ENCODE data around the gene SLC22A4. TPM values are rescaled to one million over a fixed set of nuclear protein-coding genes. Genes with fewer than 3 reads are reported as not detected.

The SLC22A4 gene
- total and polyA plus RNA-seq, 2 experiments from 2014 or later = 1.4 to 3.3 TPM

GRCh38 chr5:132392978-132393825 is 99.0 kb downstream of the SLC22A4 start:
- Histone ChIP-seq H3K36me3 (replicated peaks; ENCODE audit: insufficient read depth, low read depth) (no peaks in the 10 kb centered on the region), H4K20me1 (ENCODE audit: insufficient read depth, poor library complexity, severe bottlenecking) (no peaks in the 10 kb centered on the region), H3K4me3 (no peak overlapping the region), H3K4me1 (ENCODE audit: insufficient read depth) (peaks cover 19% of the 10 kb centered on the region), H3K9me2 (replicated peaks; ENCODE audit: insufficient read depth) (no peaks in the 10 kb centered on the region), H3K27ac (no peak overlapping the region), H3K9me3 (ENCODE audit: low read depth) (no peaks in the 10 kb centered on the region), H2AFZ (no peak overlapping the region), H3K79me2 (no peaks in the 10 kb centered on the region), H3K27me3 (no peaks in the 10 kb centered on the region), H3K4me2 (no peak overlapping the region)
- TF ChIP-seq EZH2phosphoT487 (IDR thresholded peaks at IDR 0.05; ENCODE audit: low read depth, severe bottlenecking, unreplicated experiment) (no peak), EZH2 (IDR thresholded peaks at IDR 0.05; ENCODE audit: borderline replicate concordance) (no peak), CTCF (IDR thresholded peaks at IDR 0.05; ENCODE audit: poor library complexity) (no peak)
- no peak for DNase-seq (ENCODE audit: low spot score)
- WGBS (ENCODE audit: low lambda C conversion rate, missing lambda C conversion rate) = 93% methylated on average over 6 of the region's 6 CpGs

Small RNA genes within 50 kb of the gene (microRNA-seq; reads per million reads assigned to microRNA genes)
- gene MIR3936 = 2.7 reads per million

Small RNA genes within 50 kb of the gene (small RNA-seq; reads per million reads assigned to genes)
- 0.12 reads per million for gene MIR3936

Other genes starting within 250 kb of the SLC22A4 start
- gene IL3, start 233.7 kb upstream of the SLC22A4 start, total RNA-seq = 0.37 TPM in 1 of 2 replicates, not detected in the other
- gene IL3, start 233.7 kb upstream of the SLC22A4 start, polyA plus RNA-seq = not detected in 2 replicates
- gene CSF2, start 220.6 kb upstream of the SLC22A4 start, total RNA-seq = 1.0 TPM in 1 of 2 replicates, not detected in the other
- not detected in 2 replicates for gene CSF2, start 220.6 kb upstream of the SLC22A4 start, polyA plus RNA-seq
- gene P4HA2, start 66.5 kb upstream of the SLC22A4 start, total RNA-seq = 139 and 140 TPM in 2 replicates
- gene P4HA2, start 66.5 kb upstream of the SLC22A4 start, polyA plus RNA-seq = 217 and 246 TPM in 2 replicates
- 7.3 and 16.4 TPM in 2 replicates for gene PDLIM4, start 36.7 kb upstream of the SLC22A4 start, total RNA-seq
- 102 and 125 TPM in 2 replicates for gene PDLIM4, start 36.7 kb upstream of the SLC22A4 start, polyA plus RNA-seq
- gene SLC22A5, start 75.3 kb downstream of the SLC22A4 start, total RNA-seq = 16.3 and 20.8 TPM in 2 replicates
- 14.7 and 18.6 TPM in 2 replicates for gene SLC22A5, start 75.3 kb downstream of the SLC22A4 start, polyA plus RNA-seq
- 25.6 and 30.9 TPM in 2 replicates for gene IRF1, start 196.4 kb downstream of the SLC22A4 start, total RNA-seq
- gene IRF1, start 196.4 kb downstream of the SLC22A4 start, polyA plus RNA-seq = 35.8 and 44.8 TPM in 2 replicates
- gene IL5, start 249.1 kb downstream of the SLC22A4 start, total RNA-seq = not detected in 2 replicates
- not detected in 2 replicates for gene IL5, start 249.1 kb downstream of the SLC22A4 start, polyA plus RNA-seq

All from hepatocyte (in vitro differentiated cells).